Mesothelial cell of epicardium (in vitro differentiated cells): ENCODE measurements around the gene RHOF. TPM values are rescaled to one million over a fixed set of nuclear protein-coding genes. Genes with fewer than 3 reads are reported as not detected.

Experiments
- DNase-seq, 2 experiments: peaks; one replicate each; pipeline ENCODE4 v3.0.0; 2021; ENCODE audit warnings: low spot score in 2 of 2; ENCODE audit not compliant: unreplicated experiment in 2 of 2
- H3K27ac Mint-ChIP-seq: 2 replicates; pipeline ENCODE4 v1.8.0; 2021; ENCODE audit warnings: mixed read lengths
- H3K27me3 Mint-ChIP-seq: 2 replicates; pipeline ENCODE4 v1.8.0; 2021; ENCODE audit warnings: low read depth, mixed read lengths
- H3K36me3 Mint-ChIP-seq: 2 replicates; pipeline ENCODE4 v1.8.0; 2021; ENCODE audit warnings: mixed read lengths
- H3K4me1 Mint-ChIP-seq: 2 replicates; pipeline ENCODE4 v1.8.0; 2021; ENCODE audit warnings: mixed read lengths
- H3K4me3 Mint-ChIP-seq: 2 replicates; pipeline ENCODE4 v1.8.0; 2021; ENCODE audit warnings: mild to moderate bottlenecking, moderate library complexity, mixed read lengths
- H3K9me3 Mint-ChIP-seq: 2 replicates; pipeline ENCODE4 v1.8.0; 2021; ENCODE audit warnings: mixed read lengths
- total RNA-seq: library from RNA; stranded (reverse); gene quantifications from 3 replicates; pipeline ENCODE4 v1.2.1, GENCODE V29; 2021
- TF ChIP-seq, protein P1 (sequence below): fragments of 200-600 bp; sonication (generic); IDR thresholded peaks from one replicate; pipeline ENCODE4 v1.5.0; 2021; ENCODE audit warnings: antibody characterized with exemption; ENCODE audit not compliant: unreplicated experiment

RHOF gene
- total RNA-seq, 1 donor from 2014 or later = 37.8 TPM

- TF ChIP-seq, protein P1, sequence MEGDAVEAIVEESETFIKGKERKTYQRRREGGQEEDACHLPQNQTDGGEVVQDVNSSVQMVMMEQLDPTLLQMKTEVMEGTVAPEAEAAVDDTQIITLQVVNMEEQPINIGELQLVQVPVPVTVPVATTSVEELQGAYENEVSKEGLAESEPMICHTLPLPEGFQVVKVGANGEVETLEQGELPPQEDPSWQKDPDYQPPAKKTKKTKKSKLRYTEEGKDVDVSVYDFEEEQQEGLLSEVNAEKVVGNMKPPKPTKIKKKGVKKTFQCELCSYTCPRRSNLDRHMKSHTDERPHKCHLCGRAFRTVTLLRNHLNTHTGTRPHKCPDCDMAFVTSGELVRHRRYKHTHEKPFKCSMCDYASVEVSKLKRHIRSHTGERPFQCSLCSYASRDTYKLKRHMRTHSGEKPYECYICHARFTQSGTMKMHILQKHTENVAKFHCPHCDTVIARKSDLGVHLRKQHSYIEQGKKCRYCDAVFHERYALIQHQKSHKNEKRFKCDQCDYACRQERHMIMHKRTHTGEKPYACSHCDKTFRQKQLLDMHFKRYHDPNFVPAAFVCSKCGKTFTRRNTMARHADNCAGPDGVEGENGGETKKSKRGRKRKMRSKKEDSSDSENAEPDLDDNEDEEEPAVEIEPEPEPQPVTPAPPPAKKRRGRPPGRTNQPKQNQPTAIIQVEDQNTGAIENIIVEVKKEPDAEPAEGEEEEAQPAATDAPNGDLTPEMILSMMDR = no peak
- Mint-ChIP-seq H3K4me3 (no peak overlapping the region), H3K36me3 (no peaks in the 10 kb centered on the region), H3K27me3 (no peaks in the 10 kb centered on the region), H3K9me3 (no peaks in the 10 kb centered on the region), H3K27ac (no peak overlapping the region), H3K4me1 (peaks cover 11% of the 10 kb centered on the region)
- no peak for DNase-seq
These were observed 5.2 kb downstream of the RHOF start for GRCh38 chr12:121788176-121788818.

- Mint-ChIP-seq H3K4me1 (peaks cover 13% of the 10 kb centered on the region), H3K27ac (peak overlapping the region; percentile 43), H3K4me3 (no peak overlapping the region), H3K27me3 (no peaks in the 10 kb centered on the region), H3K9me3 (no peaks in the 10 kb centered on the region), H3K36me3 (no peaks in the 10 kb centered on the region)
- TF ChIP-seq, protein P1 = no peak
- no peak for DNase-seq
These were observed 6.1 kb downstream of the RHOF start for GRCh38 chr12:121787063-121788025.

- TF ChIP-seq, protein P1 = no peak
- no peaks in the 10 kb centered on the region for H3K9me3 Mint-ChIP-seq
These were observed 7.1 kb downstream of the RHOF start for GRCh38 chr12:121786440-121786825.

GRCh38 chr12:121784460-121784859, 9.0 kb downstream of the RHOF start:
- no peaks in the 10 kb centered on the region for H3K9me3 Mint-ChIP-seq
- H3K27ac Mint-ChIP-seq = peak overlapping the region; percentile 32
- H3K36me3 Mint-ChIP-seq = no peaks in the 10 kb centered on the region
- TF ChIP-seq, protein P1 = no peak
- H3K27me3 Mint-ChIP-seq = no peaks in the 10 kb centered on the region
- no peak overlapping the region for H3K4me3 Mint-ChIP-seq
- no peak for DNase-seq
- peaks cover 13% of the 10 kb centered on the region for H3K4me1 Mint-ChIP-seq

More at GRCh38 chr12:121786440-121786825, 7.1 kb downstream of the RHOF start:
- peaks cover 19% of the 10 kb centered on the region for H3K4me1 Mint-ChIP-seq
- H3K27ac Mint-ChIP-seq = no peak overlapping the region
- no peak overlapping the region for H3K4me3 Mint-ChIP-seq
- no peaks in the 10 kb centered on the region for H3K27me3 Mint-ChIP-seq
- no peak for DNase-seq
- H3K36me3 Mint-ChIP-seq = no peaks in the 10 kb centered on the region

GRCh38 chr12:121783766-121784165, 9.7 kb downstream of the RHOF start:
- peaks cover 13% of the 10 kb centered on the region for H3K4me1 Mint-ChIP-seq
- DNase-seq = no peak
- H3K4me3 Mint-ChIP-seq = no peak overlapping the region
- TF ChIP-seq, protein P1 = no peak
- H3K36me3 Mint-ChIP-seq = no peaks in the 10 kb centered on the region
- H3K9me3 Mint-ChIP-seq = no peaks in the 10 kb centered on the region
- H3K27me3 Mint-ChIP-seq = no peaks in the 10 kb centered on the region
- no peak overlapping the region for H3K27ac Mint-ChIP-seq
